GM12801 (cell line): ENCODE results near the gene OR51V1.

Experiments used
- CTCF ChIP-seq: IDR thresholded peaks from one replicate; pipeline ENCODE4 v1.5.1; 2011; ENCODE audit warnings: control low read depth; ENCODE audit not compliant: insufficient read length; ENCODE audit errors: extremely low read depth

Gene OR51V1

DNA sequence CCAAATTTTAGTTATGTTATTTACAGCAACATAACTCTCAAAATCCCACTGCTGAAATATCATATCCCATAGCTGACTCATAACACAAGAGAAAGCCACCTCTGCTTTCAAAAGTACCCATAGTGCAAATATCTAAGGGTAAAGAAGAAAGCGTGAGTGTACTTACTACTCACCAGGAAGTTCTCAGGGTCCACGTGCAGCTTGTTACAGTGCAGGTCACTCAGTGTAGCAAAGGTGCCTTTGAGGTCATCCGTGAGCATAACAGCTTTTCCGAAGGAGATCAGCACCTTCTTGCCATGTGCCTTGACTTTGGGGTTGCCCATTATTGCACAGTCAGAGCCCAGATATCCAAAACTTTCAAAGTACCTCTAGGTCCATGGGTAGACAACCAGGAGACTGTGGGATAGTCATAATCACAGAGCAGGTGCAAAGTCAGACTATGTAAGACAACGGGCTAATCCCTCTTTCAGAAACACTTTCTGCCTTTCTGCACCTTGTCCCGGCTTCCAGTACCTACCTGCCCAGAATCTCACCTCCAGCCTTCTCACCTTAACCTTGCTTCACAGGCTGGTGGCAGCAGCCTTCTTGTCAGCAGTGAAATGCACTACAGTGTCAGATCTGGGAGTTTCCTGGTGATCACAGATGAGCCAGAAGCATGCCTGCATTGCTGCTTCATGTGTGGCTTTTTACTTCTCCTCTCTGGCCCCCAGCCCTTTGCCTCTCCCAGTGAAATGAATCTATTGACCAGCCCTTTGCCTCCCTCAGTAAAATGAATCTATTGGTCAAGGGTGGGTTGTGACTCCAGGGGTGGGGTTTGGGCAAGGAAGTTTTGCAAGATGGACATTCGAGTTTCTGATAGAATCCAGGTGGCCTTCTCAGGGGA, 42.7 kb upstream of the OR51V1 start:
- no peak for TF ChIP-seq CTCF

DNA sequence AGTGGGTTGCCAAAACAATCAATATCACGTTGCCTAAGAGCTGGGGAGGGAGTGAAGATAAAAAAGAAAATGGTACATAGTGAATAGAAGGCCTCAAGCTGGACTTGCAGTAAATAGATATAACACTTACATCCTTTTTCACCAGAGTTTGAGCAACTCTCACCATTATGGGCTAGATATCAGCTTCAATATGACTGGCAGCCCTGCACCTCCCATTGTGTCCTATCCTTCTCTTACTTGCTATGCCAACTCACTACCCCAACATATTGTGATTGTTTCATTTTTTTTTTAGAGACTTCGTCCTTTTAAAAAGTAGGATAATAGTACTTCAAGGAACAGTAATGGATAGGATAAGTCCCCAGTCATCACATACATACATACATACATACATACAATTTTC, 41.7 kb upstream of the OR51V1 start:
- no peak for TF ChIP-seq CTCF

DNA sequence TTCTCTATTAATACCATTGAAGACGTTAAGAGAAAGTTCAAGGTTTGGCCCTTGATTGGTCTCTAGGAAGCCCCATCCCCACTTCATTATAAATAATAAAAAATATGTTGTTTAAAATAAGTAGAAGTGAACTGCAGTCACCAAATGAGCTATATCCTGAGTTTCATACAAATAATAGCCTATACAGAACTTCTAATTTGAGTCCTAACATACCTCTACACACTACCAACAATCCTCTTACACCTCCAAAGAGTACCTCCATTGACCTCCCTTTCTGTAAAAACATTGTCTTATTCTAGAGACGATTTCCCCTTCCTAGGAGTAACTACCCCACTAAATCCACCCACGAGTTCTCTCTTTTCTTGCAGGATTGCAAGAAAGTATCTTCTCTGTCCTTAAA, 41.0 kb upstream of the OR51V1 start:
- TF ChIP-seq CTCF, result no peak

- TF ChIP-seq CTCF, result no peak
These were observed 40.0 kb upstream of the OR51V1 start for GRCh38 chr11:5240458-5240857.

GRCh38 chr11:5240056-5240455, 39.6 kb upstream of the OR51V1 start:
- TF ChIP-seq CTCF, result no peak

DNA sequence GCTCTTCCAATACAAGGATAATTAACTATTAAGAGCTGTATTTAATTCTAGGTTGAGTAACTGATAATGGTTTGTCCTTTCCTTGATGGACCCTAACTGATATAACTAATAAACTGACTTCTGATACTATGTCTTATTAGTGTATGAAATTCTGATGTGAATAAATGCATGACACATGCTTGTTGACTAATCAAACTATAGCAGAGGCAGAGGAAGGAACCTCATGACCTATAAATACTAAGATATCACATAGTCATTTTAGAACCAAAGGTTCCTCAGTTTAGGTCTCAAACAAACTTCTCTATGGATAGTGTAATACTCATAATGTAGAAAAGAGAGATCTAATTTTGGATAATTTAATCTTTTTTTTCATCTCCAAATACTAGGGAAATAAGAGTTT, 38.6 kb upstream of the OR51V1 start:
- no peak for TF ChIP-seq CTCF

- no peak for TF ChIP-seq CTCF
These were observed 38.0 kb upstream of the OR51V1 start for GRCh38 chr11:5238486-5238885.
